Colonic mucosa (tissue), 4 donors: ENCODE measurements around the gene C9orf78. TPM values are rescaled to one million over a fixed set of nuclear protein-coding genes. Genes with fewer than 3 reads are reported as not detected.

Experiments used
- DNase-seq: peaks from one replicate; pipeline ENCODE4 v3.0.0-alpha.2; 2020
- H3K27ac ChIP-seq: fragments of 200-600 bp; one replicate; pipeline ENCODE4 v1.8.0; 2021
- H3K27me3 ChIP-seq: fragments of 200-600 bp; one replicate; pipeline ENCODE4 v1.8.0; 2021
- H3K36me3 ChIP-seq: fragments of 200-600 bp; one replicate; pipeline ENCODE4 v1.8.0; 2021
- H3K4me1 ChIP-seq: fragments of 200-600 bp; one replicate; pipeline ENCODE4 v1.8.0; 2021; ENCODE audit warnings: mild to moderate bottlenecking
- H3K4me3 ChIP-seq: fragments of 200-600 bp; one replicate; pipeline ENCODE4 v1.8.0; 2021
- H3K9ac ChIP-seq, 2 donors: one replicate each; pipeline ENCODE4 v1.7.0; 2013; ENCODE audit warnings: control low read depth in 2 of 2, low read depth in 2 of 2, low read length in 2 of 2
- H3K9me3 ChIP-seq: fragments of 200-600 bp; one replicate; pipeline ENCODE4 v1.8.0; 2021
- CTCF ChIP-seq: fragments of 200-600 bp; IDR thresholded peaks from one replicate; pipeline ENCODE4 v1.8.0; 2022; ENCODE audit warnings: antibody characterized with exemption, mild to moderate bottlenecking
- intact Hi-C: fragments of 100-400 bp; cut with DNase I; formaldehyde crosslinking; loops from one replicate; pipeline ENCODE4 v1.14.1; 2022
- total RNA-seq, 2 donors: library from RNA; stranded (reverse); fragmentation: NEBNext Ultra II Directional in 1 of 2; extraction: Animal tissue kit (Norgen Biotek cat#: 25700) in 1 of 2; gene quantifications; one replicate each; pipeline ENCODE4 v1.2.1, GENCODE V29; 2021
- donor health status: healthy.
- donor health status: DM: no; HTN: no; CAD: no.
- donor health status: DM: no; HTN: no; CAD: no.

C9orf78 gene
- total RNA-seq, 2 donors from 2014 or later: 38.7 to 45.5 TPM

- H3K9me3 ChIP-seq: no peaks in the 10 kb centered on the region
- no peak for DNase-seq
- no peak overlapping the region for H3K9ac ChIP-seq
- no peak overlapping the region for H3K4me3 ChIP-seq
- H3K36me3 ChIP-seq: no peaks in the 10 kb centered on the region
- no peak for TF ChIP-seq CTCF
- H3K27ac ChIP-seq: no peak overlapping the region
- intact Hi-C loops: no loop called here
- H3K4me1 ChIP-seq: peaks cover 4% of the 10 kb centered on the region
- no peaks in the 10 kb centered on the region for H3K27me3 ChIP-seq
Observed at GRCh38 chr9:129816501-129817435, 18.3 kb downstream of the C9orf78 start.

- intact Hi-C loops: no loop called here
- H3K9ac ChIP-seq: no peak overlapping the region
- DNase-seq: no peak
- no peaks in the 10 kb centered on the region for H3K27me3 ChIP-seq
- peaks cover 5% of the 10 kb centered on the region for H3K4me1 ChIP-seq
- TF ChIP-seq CTCF: no peak
- no peak overlapping the region for H3K4me3 ChIP-seq
- H3K27ac ChIP-seq: no peak overlapping the region
- no peaks in the 10 kb centered on the region for H3K9me3 ChIP-seq
- no peaks in the 10 kb centered on the region for H3K36me3 ChIP-seq
Observed at GRCh38 chr9:129815278-129815677, 19.8 kb downstream of the C9orf78 start.

GRCh38 chr9:129814432-129815223, 20.4 kb downstream of the C9orf78 start:
- intact Hi-C loops: no loop called here
- Histone ChIP-seq H3K27ac (no peak overlapping the region), H3K36me3 (no peaks in the 10 kb centered on the region), H3K4me1 (peaks cover 12% of the 10 kb centered on the region), H3K4me3 (no peak overlapping the region), H3K9ac (no peak overlapping the region), H3K9me3 (no peaks in the 10 kb centered on the region), H3K27me3 (no peaks in the 10 kb centered on the region)
- TF ChIP-seq CTCF: no peak
- no peak for DNase-seq

- H3K9me3 ChIP-seq: no peaks in the 10 kb centered on the region
- no peak for TF ChIP-seq CTCF
- H3K4me3 ChIP-seq: no peak overlapping the region
- no peaks in the 10 kb centered on the region for H3K27me3 ChIP-seq
- H3K36me3 ChIP-seq: no peaks in the 10 kb centered on the region
- intact Hi-C loops: no loop called here
- no peak overlapping the region for H3K27ac ChIP-seq
- H3K4me1 ChIP-seq: peaks cover 12% of the 10 kb centered on the region
- no peak overlapping the region for H3K9ac ChIP-seq
- DNase-seq: no peak
Observed at GRCh38 chr9:129813661-129814060, 21.4 kb downstream of the C9orf78 start.

- intact Hi-C loops: no loop called here
Observed at GRCh38 chr9:129812385-129812784, 22.7 kb downstream of the C9orf78 start.

More at GRCh38 chr9:129812385-129812784, 22.7 kb downstream of the C9orf78 start:
- no peak overlapping the region for H3K4me3 ChIP-seq
- H3K4me1 ChIP-seq: peaks cover 12% of the 10 kb centered on the region
- peak overlapping the region in 1 of 2 donors; percentile 84 for H3K9ac ChIP-seq
- no peak for TF ChIP-seq CTCF
- no peaks in the 10 kb centered on the region for H3K9me3 ChIP-seq
- peak; percentile 56 for DNase-seq
- H3K27ac ChIP-seq: peak overlapping the region; percentile 79
- H3K36me3 ChIP-seq: no peaks in the 10 kb centered on the region
- H3K27me3 ChIP-seq: no peaks in the 10 kb centered on the region
